ENCODE data around the gene THSD4.

DNA sequence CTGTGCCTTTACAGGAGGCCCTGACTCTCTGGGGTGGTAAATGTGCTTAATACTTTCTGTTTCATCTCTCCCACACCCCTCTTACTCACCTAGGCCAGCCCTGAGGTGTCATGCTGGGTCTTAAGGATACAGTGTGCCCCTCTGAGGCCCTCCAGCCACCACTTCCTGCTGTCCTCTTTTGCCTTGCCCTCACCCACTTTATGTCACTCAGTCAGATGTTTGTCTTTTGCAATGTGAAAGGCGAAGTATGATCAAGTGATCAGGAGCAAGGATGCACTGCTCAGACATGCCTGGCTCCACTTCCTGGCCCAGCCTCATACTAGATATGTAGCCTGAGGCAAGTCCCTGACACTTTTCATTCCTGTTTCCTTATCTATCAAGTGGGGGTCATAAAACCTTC is 356.1 kb downstream of the THSD4 start:
- TF ChIP-seq CTCF (IDR thresholded peaks at IDR 0.05; ENCODE audit: low read depth, low read length, poor library complexity, severe bottlenecking) (no peak), EZH2phosphoT487 (IDR thresholded peaks at IDR 0.05; ENCODE audit: borderline replicate concordance, low read length) (no peak)
